Cardiac muscle cell (in vitro differentiated cells and primary cell): Measurements from ENCODE around the gene PRLR. TPM values are rescaled to one million over a fixed set of nuclear protein-coding genes. Genes with fewer than 3 reads are reported as not detected.

Experiments used
- DNase-seq, 2 donors: peaks; one replicate each; pipeline versions ENCODE4 v3.0.0 to v3.0.0-alpha.2; 2010 to 2017; ENCODE audit warnings: low read depth in 1 of 2, low spot score in 1 of 2
- H3K27ac ChIP-seq: fragments of 200-600 bp; sonication (generic); 2 replicates; pipeline ENCODE4 v1.5.1; 2016
- H3K27me3 ChIP-seq: fragments of 200-600 bp; sonication (generic); 2 replicates; pipeline ENCODE4 v1.6.0; 2016; ENCODE audit warnings: control low read depth
- H3K36me3 ChIP-seq: fragments of 200-600 bp; sonication (generic); 2 replicates; pipeline ENCODE4 v1.5.1; 2016; ENCODE audit warnings: control low read depth
- H3K4me1 ChIP-seq: fragments of 200-600 bp; sonication (generic); 2 replicates; pipeline ENCODE4 v1.8.1; 2017; ENCODE audit warnings: low read depth, mild to moderate bottlenecking, mixed run types
- H3K4me3 ChIP-seq: fragments of 200-600 bp; sonication (generic); 2 replicates; pipeline ENCODE4 v1.5.1; 2016; ENCODE audit warnings: mild to moderate bottlenecking
- H3K9me3 ChIP-seq: fragments of 200-600 bp; sonication (generic); 2 replicates; pipeline ENCODE4 v1.5.1; 2017; ENCODE audit warnings: low read depth, mild to moderate bottlenecking, control low read depth
- polyA plus RNA-seq: library from polyadenylated mRNA; unstranded; fragments of >200 nt; fragmentation: Nextera tagmentation; extraction: Ambion mirVana; gene quantifications from 2 replicates; pipeline ENCODE4 v1.2.1, GENCODE V29; 2016
- total RNA-seq: library from RNA; depleted of rRNA; stranded (reverse); fragments of >200 nt; gene quantifications from 2 replicates; pipeline ENCODE4 v1.2.3, GENCODE V29; 2016
- TF ChIP-seq, protein P1 (sequence below): IDR thresholded peaks from 2 replicates; pipeline ENCODE4 v1.5.1; 2012; ENCODE audit warnings: low read depth, mild to moderate bottlenecking, low read length

The PRLR gene
- total and polyA plus RNA-seq, 2 experiments from 2014 or later, result 0.06 TPM; not detected in 1

DNA sequence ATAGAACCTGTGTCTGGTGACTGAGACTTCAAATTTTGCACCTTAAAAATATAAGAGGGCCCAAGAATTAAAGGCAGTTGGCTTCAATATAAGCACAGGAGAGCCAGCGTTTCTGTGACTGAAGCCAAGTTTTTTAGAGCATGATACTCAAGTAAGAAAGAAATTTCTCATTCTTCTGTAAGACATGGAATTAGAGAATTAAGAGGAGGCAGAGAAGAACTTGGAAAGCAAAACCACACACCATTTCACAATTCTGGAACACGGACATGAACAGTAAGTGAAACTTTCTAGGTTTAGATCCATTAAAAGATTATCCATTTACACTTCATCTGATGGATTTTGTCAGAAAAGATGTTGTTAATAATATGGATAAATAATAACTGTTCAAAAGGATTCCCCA is 173.6 kb downstream of the PRLR start:
- H3K27ac ChIP-seq, result no peak overlapping the region
- H3K4me3 ChIP-seq, result no peak overlapping the region
- H3K4me1 ChIP-seq, result no peaks in the 10 kb centered on the region
- TF ChIP-seq, protein P1, sequence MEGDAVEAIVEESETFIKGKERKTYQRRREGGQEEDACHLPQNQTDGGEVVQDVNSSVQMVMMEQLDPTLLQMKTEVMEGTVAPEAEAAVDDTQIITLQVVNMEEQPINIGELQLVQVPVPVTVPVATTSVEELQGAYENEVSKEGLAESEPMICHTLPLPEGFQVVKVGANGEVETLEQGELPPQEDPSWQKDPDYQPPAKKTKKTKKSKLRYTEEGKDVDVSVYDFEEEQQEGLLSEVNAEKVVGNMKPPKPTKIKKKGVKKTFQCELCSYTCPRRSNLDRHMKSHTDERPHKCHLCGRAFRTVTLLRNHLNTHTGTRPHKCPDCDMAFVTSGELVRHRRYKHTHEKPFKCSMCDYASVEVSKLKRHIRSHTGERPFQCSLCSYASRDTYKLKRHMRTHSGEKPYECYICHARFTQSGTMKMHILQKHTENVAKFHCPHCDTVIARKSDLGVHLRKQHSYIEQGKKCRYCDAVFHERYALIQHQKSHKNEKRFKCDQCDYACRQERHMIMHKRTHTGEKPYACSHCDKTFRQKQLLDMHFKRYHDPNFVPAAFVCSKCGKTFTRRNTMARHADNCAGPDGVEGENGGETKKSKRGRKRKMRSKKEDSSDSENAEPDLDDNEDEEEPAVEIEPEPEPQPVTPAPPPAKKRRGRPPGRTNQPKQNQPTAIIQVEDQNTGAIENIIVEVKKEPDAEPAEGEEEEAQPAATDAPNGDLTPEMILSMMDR, result no peak
- H3K36me3 ChIP-seq, result no peaks in the 10 kb centered on the region
- no peak for DNase-seq
- no peaks in the 10 kb centered on the region for H3K27me3 ChIP-seq
- no peaks in the 10 kb centered on the region for H3K9me3 ChIP-seq

DNA sequence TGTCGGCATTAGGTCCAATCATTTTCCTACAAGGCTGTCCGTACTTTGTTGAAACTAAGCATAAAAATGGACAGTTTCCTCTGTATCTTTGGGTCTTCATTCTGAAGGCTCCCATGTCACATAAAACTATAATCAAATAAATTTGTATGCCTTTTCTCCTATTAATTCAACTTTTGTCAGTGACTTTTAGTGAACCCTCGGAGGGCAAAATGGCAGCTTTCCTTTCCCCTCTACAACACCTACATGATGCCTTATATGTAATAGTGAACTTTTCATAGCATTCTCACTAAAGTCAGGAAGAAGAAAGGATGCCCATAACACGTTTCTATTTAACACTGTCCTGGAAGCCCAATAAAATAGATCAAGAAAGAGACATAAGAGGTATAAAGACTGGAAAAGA is 177.4 kb downstream of the PRLR start:
- Histone ChIP-seq H3K4me3 (no peak overlapping the region), H3K9me3 (no peaks in the 10 kb centered on the region), H3K4me1 (no peaks in the 10 kb centered on the region), H3K27ac (no peak overlapping the region), H3K36me3 (no peaks in the 10 kb centered on the region), H3K27me3 (no peaks in the 10 kb centered on the region)
- TF ChIP-seq, protein P1, result no peak
- DNase-seq, result no peak

DNA sequence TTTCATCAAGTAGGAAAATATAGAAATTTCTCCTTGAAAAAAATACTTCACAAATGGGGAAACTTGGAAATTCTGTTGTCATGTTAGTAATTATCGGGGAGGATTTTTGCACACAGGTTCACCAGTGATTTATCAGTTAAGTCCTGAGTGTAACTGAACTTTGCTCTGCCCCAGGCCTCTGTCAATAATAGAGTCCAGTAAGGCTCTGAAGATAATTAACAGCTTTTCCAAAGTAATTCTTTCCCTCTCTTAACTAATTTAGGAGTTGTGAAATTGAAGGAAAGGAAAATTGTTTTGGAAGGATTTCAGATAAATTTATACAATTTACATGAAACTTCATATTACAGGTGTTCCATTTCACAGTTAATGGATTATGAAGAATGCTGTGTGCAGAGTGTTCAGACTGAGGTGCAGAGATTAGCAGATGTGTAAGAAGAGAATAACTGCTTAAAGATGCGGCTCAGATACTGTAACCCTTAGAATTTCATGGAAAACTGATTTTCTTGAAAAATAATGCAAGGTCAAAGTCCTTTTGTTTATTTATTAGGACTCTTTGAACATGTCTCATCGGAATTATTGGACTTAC is 179.7 kb downstream of the PRLR start:
- Histone ChIP-seq H3K4me3 (no peak overlapping the region), H3K27ac (no peak overlapping the region), H3K36me3 (no peaks in the 10 kb centered on the region), H3K27me3 (no peaks in the 10 kb centered on the region), H3K9me3 (no peaks in the 10 kb centered on the region), H3K4me1 (no peaks in the 10 kb centered on the region)
- no peak for DNase-seq
- TF ChIP-seq, protein P1, result no peak

DNA sequence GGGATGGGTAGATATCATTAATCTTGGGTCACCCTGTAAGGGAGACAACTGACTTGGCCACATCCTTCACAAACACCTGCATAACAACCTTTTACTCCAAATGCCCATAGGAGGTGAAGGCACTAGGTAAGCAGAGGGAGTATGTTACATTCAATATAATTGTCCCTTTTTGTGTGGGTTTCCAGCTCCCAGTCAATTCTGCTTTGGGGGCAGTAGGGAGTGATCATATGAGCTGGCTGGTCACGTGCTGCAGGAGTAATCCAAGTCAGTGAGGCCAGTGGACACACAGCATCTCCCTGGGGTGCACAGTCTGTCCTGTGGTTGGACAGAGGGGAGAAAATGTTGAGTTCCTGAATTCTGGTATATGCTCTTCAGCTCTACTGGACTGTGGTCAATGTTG is 181.4 kb downstream of the PRLR start:
- H3K4me1 ChIP-seq, result no peaks in the 10 kb centered on the region
- no peaks in the 10 kb centered on the region for H3K9me3 ChIP-seq
- no peak overlapping the region for H3K4me3 ChIP-seq
- no peak for DNase-seq
- no peaks in the 10 kb centered on the region for H3K27me3 ChIP-seq
- no peak overlapping the region for H3K27ac ChIP-seq
- TF ChIP-seq, protein P1, result no peak
- H3K36me3 ChIP-seq, result no peaks in the 10 kb centered on the region

DNA sequence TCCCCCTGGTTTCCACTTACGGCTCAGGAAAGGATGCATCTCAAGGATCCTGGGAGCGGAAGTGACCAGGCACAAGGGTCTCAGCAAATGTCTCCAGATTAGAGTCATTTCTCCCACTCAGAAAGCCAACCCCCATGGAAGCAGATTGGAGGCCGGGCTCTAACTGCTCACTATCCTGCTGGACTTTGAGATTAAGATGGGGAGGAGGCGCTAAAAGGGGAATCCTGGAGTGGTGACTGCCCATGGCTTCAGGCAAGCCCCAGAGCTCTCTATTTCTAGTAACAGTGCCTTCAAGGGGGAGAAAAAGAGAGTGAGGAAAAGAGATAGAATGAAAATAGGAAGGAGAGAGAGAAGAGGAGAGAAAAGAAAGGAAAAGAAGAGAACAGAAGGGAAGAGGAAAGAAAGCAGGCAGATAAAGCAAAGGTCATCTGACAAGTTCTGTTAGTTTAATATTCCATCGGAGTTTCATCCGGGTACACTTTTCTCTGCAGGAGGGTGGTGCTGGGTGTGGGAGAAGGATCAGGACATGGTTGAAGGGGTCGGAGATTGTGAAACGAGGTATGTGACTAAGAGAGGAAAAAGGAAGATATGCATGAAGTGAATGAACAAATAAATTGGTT is 182.4 kb downstream of the PRLR start, which contains the start of gene AGXT2:
Gene AGXT2, minus strand, starts transcription at position 165 of the 620 bp plus-strand sequence. Its CDS starts 57 bp downstream, at position 108.
- TF ChIP-seq, protein P1, result no peak
- Histone ChIP-seq H3K27ac (no peak within 1 kb of the TSS), H3K4me1 (no peaks in the 10 kb centered on the region), H3K9me3 (no peaks in the 10 kb centered on the region), H3K36me3 (no peaks in the 10 kb centered on the region), H3K4me3 (no peak within 1 kb of the TSS), H3K27me3 (no peaks in the 10 kb centered on the region)
- DNase-seq, result no peak
